DOHH2 (cell line): Measurements from ENCODE around the gene VWF.

Source experiments
- EZH2phosphoT487 ChIP-seq: fragments of 200-600 bp; sonication (generic); IDR thresholded peaks from 2 replicates; pipeline ENCODE4 v1.6.1; 2017; ENCODE audit warnings: borderline replicate concordance, mild to moderate bottlenecking, antibody characterized with exemption, low read length, moderate library complexity, mixed read lengths
- TF ChIP-seq, protein P1 (sequence below): fragments of 200-600 bp; sonication (generic); IDR thresholded peaks from one replicate; pipeline ENCODE4 v1.5.1; 2014; ENCODE audit warnings: antibody characterized with exemption, mild to moderate bottlenecking, low read depth, low read length; ENCODE audit not compliant: poor library complexity, severe bottlenecking

GRCh38 chr12:5973461-5974115 is 150.9 kb downstream of the VWF start:
- TF ChIP-seq, protein P1, sequence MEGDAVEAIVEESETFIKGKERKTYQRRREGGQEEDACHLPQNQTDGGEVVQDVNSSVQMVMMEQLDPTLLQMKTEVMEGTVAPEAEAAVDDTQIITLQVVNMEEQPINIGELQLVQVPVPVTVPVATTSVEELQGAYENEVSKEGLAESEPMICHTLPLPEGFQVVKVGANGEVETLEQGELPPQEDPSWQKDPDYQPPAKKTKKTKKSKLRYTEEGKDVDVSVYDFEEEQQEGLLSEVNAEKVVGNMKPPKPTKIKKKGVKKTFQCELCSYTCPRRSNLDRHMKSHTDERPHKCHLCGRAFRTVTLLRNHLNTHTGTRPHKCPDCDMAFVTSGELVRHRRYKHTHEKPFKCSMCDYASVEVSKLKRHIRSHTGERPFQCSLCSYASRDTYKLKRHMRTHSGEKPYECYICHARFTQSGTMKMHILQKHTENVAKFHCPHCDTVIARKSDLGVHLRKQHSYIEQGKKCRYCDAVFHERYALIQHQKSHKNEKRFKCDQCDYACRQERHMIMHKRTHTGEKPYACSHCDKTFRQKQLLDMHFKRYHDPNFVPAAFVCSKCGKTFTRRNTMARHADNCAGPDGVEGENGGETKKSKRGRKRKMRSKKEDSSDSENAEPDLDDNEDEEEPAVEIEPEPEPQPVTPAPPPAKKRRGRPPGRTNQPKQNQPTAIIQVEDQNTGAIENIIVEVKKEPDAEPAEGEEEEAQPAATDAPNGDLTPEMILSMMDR = no peak
- no peak for TF ChIP-seq EZH2phosphoT487
